ENCODE results near the gene TCF25. TPM values are rescaled to one million over a fixed set of nuclear protein-coding genes. Genes with fewer than 3 reads are reported as not detected.

The TCF25 gene
- total RNA-seq, 1 experiment from 2014 or later, result 270 TPM

DNA sequence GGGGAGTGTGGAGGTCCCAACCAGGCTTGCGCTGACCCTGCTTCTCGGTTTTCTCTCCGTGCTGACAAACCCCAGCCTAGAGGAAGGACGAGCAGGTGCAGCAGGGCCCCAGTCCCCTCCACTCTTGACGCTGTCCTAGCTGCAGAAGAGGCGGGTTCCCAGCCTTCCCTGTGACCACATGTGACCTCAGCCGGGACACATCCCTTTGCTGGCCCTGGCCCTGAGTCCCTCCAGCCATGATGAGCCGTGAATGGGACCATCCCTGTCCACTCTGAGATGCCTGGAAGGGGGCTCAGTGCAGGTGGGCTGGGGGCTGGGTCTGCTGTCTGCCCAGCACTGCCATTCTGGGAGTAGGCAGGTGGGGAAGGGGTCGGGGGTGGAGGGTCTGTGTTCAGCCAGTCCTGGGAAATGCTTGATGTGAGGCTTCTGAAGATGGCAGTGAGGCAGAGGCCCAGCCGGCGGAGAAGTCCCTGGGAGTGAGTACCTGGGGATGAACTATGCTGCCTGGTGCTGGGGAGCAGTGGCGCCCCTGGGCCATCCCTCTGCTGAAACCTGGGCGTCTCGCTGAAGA, 47.8 kb downstream of the TCF25 start:
- CTCF ChIA-PET, result interaction anchor here (0.7 to 1.9 kb wide), 4 partner anchors 11 to 221 kb away, joined by 3 to 9 read pairs (median 4); no protein-coding TSS in a partner anchor
- Mint-ChIP-seq H3K36me3 (ENCODE audit: insufficient read depth, unreplicated experiment) (peaks cover 87% of the 10 kb centered on the region), H3K27ac (ENCODE audit: unreplicated experiment) (peak overlapping the region; percentile 88), H3K27me3 (ENCODE audit: unreplicated experiment) (no peaks in the 10 kb centered on the region), H3K9me3 (ENCODE audit: low read depth, unreplicated experiment) (no peaks in the 10 kb centered on the region), H3K4me3 (ENCODE audit: low read depth, unreplicated experiment) (peak overlapping the region; percentile 76), H3K4me1 (ENCODE audit: low read depth, unreplicated experiment) (peaks cover 24% of the 10 kb centered on the region)
- BruUV-seq (replicated peaks), result no TSS peak
- DNase-seq, result no peak
- TF ChIP-seq, protein P1, sequence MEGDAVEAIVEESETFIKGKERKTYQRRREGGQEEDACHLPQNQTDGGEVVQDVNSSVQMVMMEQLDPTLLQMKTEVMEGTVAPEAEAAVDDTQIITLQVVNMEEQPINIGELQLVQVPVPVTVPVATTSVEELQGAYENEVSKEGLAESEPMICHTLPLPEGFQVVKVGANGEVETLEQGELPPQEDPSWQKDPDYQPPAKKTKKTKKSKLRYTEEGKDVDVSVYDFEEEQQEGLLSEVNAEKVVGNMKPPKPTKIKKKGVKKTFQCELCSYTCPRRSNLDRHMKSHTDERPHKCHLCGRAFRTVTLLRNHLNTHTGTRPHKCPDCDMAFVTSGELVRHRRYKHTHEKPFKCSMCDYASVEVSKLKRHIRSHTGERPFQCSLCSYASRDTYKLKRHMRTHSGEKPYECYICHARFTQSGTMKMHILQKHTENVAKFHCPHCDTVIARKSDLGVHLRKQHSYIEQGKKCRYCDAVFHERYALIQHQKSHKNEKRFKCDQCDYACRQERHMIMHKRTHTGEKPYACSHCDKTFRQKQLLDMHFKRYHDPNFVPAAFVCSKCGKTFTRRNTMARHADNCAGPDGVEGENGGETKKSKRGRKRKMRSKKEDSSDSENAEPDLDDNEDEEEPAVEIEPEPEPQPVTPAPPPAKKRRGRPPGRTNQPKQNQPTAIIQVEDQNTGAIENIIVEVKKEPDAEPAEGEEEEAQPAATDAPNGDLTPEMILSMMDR (IDR thresholded peaks at IDR 0.05; ENCODE audit: unreplicated experiment), result no peak
- intact Hi-C loops (cut with micrococcal nuclease; ENCODE audit: unreplicated experiment), result no loop called here

DNA sequence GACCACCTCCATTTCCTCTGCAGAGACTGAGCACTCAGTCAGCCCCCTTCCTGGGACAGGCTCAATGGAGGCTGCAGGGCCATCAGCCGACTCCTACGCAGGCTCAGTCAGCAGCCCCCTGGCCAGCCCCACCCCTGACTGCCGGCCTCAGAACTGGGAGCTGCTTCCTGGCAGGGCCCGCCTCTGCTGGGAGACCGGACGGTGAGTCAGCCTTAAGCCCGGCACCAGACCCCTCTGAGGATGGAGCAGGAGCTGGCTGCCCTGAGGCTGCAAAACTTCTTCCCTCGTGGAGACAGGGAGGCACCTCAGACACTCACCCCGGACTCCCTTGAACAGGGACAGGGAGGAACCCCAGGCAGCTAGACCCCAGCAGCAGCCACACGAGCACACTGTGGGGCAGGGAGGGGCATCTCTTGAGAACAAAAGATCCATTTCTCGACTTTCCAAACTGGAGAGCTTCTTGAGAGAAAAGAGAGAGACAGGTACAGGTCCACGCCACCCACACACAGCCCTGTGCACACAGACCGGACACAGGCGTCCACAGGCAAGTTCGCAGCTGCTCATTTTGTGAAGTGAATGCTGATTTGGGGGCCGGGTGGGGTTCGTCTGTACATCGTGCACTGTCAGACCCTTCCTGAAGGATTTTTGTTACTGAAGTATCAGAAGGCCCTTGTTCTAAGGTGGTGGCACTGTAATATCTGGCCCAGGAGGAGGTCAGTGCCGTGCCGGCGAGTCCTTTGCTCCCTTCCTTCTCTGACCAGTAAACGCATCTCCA, 48.5 kb downstream of the TCF25 start:
- TF ChIP-seq, protein P1 (IDR thresholded peaks at IDR 0.05; ENCODE audit: unreplicated experiment), result no peak
- H3K36me3 Mint-ChIP-seq (ENCODE audit: insufficient read depth, unreplicated experiment), result peaks cover 88% of the 10 kb centered on the region
- H3K9me3 Mint-ChIP-seq (ENCODE audit: low read depth, unreplicated experiment), result no peaks in the 10 kb centered on the region
- peaks cover 24% of the 10 kb centered on the region for H3K4me1 Mint-ChIP-seq (ENCODE audit: low read depth, unreplicated experiment)
- peak; percentile 94 for DNase-seq
- peak overlapping the region; percentile 76 for H3K4me3 Mint-ChIP-seq (ENCODE audit: low read depth, unreplicated experiment)
- intact Hi-C loops (cut with micrococcal nuclease; ENCODE audit: unreplicated experiment), result no loop called here
- peak overlapping the region; percentile 88 for H3K27ac Mint-ChIP-seq (ENCODE audit: unreplicated experiment)
- TSS peak; percentile 76 for BruUV-seq (replicated peaks)
- H3K27me3 Mint-ChIP-seq (ENCODE audit: unreplicated experiment), result no peaks in the 10 kb centered on the region
- CTCF ChIA-PET, result interaction anchor here (0.6 to 1.9 kb wide), 9 partner anchors 12 to 221 kb away, joined by 3 to 9 read pairs (median 4); partner anchors contain the start of gene TCF25

DNA sequence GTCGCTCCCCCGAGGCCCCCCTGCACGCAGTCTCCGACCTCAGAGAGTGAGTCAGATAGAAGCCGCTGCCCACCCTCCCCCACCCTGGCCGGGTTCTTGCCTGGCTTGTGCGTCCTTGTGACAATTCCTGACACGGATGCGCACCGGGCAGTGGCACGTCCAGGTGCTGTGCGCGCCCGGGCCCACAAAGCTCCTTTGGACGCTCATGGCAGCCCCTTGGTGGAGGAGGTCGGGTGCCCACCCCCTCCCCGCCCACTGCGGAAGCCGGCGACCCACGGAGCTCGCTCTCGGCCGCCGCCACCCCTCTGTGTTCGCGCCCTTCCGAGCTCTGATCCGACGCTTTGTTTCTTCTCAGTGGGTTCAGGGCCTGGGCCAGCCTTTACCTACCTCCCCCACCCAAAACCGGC, 49.1 kb downstream of the TCF25 start:
- peak overlapping the region; percentile 76 for H3K4me3 Mint-ChIP-seq (ENCODE audit: low read depth, unreplicated experiment)
- DNase-seq, result peak; percentile 85
- TF ChIP-seq, protein P1 (IDR thresholded peaks at IDR 0.05; ENCODE audit: unreplicated experiment), result no peak
- CTCF ChIA-PET, result interaction anchor here (1.0 to 1.9 kb wide), 8 partner anchors 12 to 222 kb away, joined by 3 to 9 read pairs (median 4); partner anchors contain the start of gene TCF25
- peaks cover 87% of the 10 kb centered on the region for H3K36me3 Mint-ChIP-seq (ENCODE audit: insufficient read depth, unreplicated experiment)
- intact Hi-C loops (cut with micrococcal nuclease; ENCODE audit: unreplicated experiment), result no loop called here
- BruUV-seq (replicated peaks), result no TSS peak
- H3K27me3 Mint-ChIP-seq (ENCODE audit: unreplicated experiment), result no peaks in the 10 kb centered on the region
- peak overlapping the region; percentile 88 for H3K27ac Mint-ChIP-seq (ENCODE audit: unreplicated experiment)
- no peaks in the 10 kb centered on the region for H3K9me3 Mint-ChIP-seq (ENCODE audit: low read depth, unreplicated experiment)
- peaks cover 24% of the 10 kb centered on the region for H3K4me1 Mint-ChIP-seq (ENCODE audit: low read depth, unreplicated experiment)

DNA sequence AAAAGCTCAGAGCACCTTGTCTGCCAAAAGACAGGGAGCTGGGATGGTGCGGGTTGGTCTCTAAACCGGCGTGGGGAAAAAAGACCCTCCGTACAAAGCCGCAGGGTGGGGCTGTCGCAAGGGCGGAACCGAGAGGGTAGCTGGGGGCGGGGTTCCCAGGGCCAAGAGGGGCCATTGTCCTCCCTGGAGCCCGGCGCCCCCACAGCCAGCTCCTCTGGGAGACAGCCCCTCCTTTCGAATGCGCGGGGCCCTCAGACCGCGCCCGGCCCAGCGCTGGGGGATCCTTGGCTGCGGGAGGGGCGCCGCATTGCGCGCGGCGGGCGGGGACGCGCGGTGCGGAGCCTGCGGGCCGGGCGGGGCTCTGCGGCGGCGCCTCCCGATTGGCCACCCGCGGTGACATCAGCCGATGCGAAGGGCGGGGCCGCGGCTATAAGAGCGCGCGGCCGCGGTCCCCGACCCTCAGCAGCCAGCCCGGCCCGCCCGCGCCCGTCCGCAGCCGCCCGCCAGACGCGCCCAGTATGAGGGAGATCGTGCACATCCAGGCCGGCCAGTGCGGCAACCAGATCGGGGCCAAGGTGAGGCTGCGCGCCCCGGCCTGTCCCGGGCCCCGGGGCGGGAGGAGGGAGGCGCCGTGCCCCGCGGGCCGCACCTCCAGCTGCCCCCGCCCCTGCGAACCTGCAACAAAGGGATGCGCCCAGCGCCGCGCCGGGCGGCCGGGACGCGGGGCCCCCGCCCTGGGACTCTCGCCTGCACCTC, 49.7 kb downstream of the TCF25 start, which contains the start of gene TUBB3:
Gene TUBB3, plus strand, starts transcription at position 459 of the 756 bp plus-strand sequence. Its CDS starts 60 bp downstream, at position 519.
- peak within 1 kb of the TSS; percentile 76 for H3K4me3 Mint-ChIP-seq (ENCODE audit: low read depth, unreplicated experiment)
- TF ChIP-seq, protein P1 (IDR thresholded peaks at IDR 0.05; ENCODE audit: unreplicated experiment), result no peak
- CTCF ChIA-PET, result interaction anchor here (0.6 to 1.9 kb wide), 8 partner anchors 13 to 63 kb away, joined by 3 to 9 read pairs (median 4); partner anchors contain the start of gene TCF25
- BruUV-seq (replicated peaks), result no TSS peak
- peak; percentile 88 for DNase-seq
- H3K4me1 Mint-ChIP-seq (ENCODE audit: low read depth, unreplicated experiment), result peaks cover 18% of the 10 kb centered on the region
- intact Hi-C loops (cut with micrococcal nuclease; ENCODE audit: unreplicated experiment), result no loop called here
- peaks cover 85% of the 10 kb centered on the region for H3K36me3 Mint-ChIP-seq (ENCODE audit: insufficient read depth, unreplicated experiment)
- no peaks in the 10 kb centered on the region for H3K9me3 Mint-ChIP-seq (ENCODE audit: low read depth, unreplicated experiment)
- peak within 1 kb of the TSS; percentile 88 for H3K27ac Mint-ChIP-seq (ENCODE audit: unreplicated experiment)
- no peaks in the 10 kb centered on the region for H3K27me3 Mint-ChIP-seq (ENCODE audit: unreplicated experiment)

All from Calu3 (cell line).